A673 (cell line): ENCODE measurements around the gene CHGA.

ENCODE experiments used
- CTCF ChIP-seq: fragments of 300-800, 200-600 bp; sonication (generic); conservative IDR thresholded peaks from 2 replicates; pipeline ENCODE4 v1.5.1; 2017; ENCODE audit warnings: low read depth, mild to moderate bottlenecking, antibody characterized with exemption, low read length, moderate library complexity, mixed read lengths
- EZH2 ChIP-seq: fragments of 200-600 bp; sonication (generic); IDR thresholded peaks from 2 replicates; pipeline ENCODE4 v1.6.1; 2017; ENCODE audit warnings: borderline replicate concordance, low read depth, mild to moderate bottlenecking, mixed read lengths, antibody characterized with exemption, low read length; ENCODE audit not compliant: poor library complexity, severe bottlenecking

GRCh38 chr14:92952481-92953298 is 29.7 kb downstream of the CHGA start:
- TF ChIP-seq CTCF (no peak), EZH2 (no peak)
